ENCODE results near the gene ESRRA.
A peak's percentile ranks its signal among the peaks of the same experiment; 100 is the strongest.

The ESRRA gene

DNA sequence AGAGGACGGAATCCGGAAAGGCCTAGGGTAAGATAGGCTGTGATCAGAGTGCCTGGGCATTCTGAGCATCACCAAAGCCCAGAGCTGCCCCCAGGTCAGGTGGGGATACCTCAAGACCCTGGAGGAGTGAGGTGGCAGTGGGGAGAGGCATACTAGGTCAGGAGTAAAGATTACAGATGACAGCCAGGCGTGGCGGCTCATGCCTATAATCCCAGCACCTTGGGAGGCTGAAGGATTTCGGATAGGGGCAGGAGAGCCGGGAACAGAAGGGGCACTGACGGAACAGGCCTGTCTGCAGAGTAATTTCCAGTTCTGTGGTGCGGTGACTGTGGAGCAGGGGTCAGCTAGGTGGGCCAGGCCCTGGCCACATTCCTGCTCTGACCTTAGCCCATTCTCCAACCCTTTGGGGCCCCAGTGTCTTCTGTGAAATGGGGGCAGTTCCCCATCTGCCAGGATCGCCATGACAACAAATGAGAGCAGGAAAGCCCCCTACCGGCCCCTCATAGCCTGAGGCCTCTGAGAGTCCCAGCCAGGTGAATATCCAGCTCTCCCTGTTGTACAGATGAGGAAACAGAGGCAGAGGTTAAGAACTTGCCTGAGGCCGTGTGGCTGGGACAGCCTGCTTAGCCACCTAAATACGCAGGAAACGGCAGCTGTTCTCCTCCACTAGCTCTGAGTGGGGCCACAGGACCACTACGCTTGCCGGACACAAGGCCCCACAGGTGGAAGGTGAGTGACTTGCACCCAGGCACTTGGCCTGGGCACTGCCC lies 30.1 kb upstream of the ESRRA start:
- no peak for DNase-seq

DNA sequence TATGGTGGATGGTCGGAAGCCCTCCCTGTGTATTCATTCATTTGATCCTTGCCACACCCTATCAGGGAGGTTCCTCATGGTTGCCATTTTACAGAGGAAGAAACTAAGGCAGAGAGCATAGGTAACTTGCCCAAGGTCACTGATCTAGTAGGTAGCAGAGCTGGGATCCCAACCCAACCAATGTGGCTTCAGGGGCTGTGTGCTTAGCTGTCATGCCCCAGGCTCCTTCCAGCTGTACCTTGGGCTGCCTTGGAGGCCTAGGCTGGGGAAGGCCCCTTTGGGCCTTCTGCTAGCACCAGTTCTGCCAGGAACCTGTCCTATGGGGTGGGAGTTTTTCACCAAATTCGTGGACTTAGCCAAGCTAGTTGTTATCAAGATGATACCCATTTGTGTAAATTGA lies 29.5 kb upstream of the ESRRA start:
- no peak for DNase-seq

- DNase-seq: no peak
Measured at GRCh38 chr11:64276653-64277431, 28.5 kb upstream of the ESRRA start.

DNA sequence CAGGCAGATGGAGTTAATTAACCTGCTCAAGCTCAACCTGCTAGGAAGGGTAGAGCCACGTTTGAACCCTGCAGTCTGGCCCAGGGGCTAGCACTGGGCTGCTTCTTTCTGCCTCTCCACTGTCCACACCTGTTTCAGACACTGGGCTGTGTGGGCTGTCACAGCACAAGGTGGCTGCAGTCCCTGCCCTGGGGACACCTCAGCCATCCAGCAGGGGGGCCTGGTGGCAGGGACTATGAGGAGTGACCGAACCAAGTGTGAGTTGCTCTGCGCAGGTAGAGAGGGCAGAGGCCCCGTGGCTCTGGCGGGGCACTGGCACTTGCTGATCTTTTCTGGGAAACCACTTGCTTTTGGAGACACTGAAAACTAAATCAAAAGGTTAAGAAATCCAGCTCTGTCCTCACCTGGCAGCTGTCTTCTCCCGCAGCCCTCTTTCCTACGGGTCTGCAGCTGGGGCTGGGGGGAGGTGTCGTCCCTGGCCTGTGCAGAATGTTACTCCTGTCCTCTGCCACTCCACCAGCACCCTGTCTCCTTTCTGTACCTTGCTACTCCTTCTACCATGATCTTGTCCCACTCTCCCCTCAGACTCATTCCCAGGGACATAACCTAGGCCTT lies 26.6 kb upstream of the ESRRA start:
- no peak for DNase-seq

DNA sequence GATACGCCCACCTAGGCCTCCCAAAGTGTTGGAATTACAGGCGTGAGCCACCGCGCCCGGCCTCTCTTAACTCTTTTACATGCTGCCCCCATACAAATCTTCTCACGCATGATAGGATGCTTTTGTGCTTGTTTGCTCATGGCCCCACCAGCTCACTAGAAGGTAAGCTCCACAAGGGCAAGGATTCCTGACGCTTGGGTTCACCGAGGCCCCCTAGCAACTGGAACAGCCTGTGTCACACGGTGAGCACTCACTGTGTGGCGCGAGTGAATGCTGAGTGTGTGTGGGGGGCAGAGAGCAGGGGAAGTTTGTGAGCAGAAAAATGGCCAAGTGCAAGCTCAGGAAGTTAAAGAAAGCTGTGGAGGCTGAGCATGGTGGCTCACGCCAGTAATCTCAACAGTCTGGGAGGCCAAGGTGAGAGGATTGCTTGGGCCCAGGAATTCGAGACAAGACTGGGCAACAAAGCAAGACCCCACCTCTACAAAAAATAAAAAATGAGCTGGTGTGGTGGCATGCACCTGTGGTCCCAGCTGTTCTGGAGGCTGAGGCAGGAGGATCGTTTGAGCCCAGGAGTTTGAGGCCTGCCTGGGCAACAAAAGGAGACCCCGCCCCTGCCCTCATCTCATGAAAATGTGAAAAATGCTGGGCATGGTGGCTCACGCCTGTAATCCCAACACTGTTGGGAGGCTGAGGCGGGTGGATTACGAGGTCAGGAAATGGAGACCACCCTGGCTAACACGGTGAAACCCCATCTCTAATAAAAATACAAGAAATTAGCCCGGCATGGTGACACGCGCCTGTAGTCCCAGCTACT lies 23.2 kb upstream of the ESRRA start:
- no peak for DNase-seq

DNA sequence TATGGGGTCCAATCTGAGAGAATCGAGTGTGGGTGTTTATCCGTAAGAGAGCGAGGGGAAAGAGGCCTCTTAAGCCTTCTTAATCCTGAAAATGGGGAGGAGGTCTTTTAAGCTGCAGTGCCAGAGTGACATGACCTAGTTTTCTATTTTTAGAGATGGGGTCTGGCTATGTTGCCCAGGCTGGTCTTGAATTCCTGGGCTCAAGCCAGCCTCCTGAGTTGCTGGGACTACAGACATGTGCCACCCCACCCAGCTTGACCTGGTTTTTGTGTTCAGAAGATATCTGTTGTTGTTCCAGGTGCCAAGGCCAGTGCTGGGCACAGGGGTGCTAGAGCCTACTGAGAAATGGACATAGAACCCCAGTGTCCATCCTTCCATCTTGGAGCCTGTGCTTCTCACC lies 22.2 kb upstream of the ESRRA start:
- DNase-seq: no peak

GRCh38 chr11:64284048-64284961 lies 21.0 kb upstream of the ESRRA start, which contains the start of gene BAD:
Gene BAD, minus strand, starts transcription at chr11:64284665. Its CDS starts 297 bp downstream, at chr11:64284368.
- DNase-seq: peak; percentile 96

- peak; percentile 93 for DNase-seq
Measured at GRCh38 chr11:64284962-64285884, 20.1 kb upstream of the ESRRA start, which contains the start of gene GPR137. Gene GPR137, plus strand, starts transcription at chr11:64285848. Its CDS starts 677 bp downstream, at chr11:64286525.

GRCh38 chr11:64285885-64286800 lies 19.2 kb upstream of the ESRRA start:
- DNase-seq: peak; percentile 38

GRCh38 chr11:64286801-64287159 lies 18.5 kb upstream of the ESRRA start:
- no peak for DNase-seq

DNA sequence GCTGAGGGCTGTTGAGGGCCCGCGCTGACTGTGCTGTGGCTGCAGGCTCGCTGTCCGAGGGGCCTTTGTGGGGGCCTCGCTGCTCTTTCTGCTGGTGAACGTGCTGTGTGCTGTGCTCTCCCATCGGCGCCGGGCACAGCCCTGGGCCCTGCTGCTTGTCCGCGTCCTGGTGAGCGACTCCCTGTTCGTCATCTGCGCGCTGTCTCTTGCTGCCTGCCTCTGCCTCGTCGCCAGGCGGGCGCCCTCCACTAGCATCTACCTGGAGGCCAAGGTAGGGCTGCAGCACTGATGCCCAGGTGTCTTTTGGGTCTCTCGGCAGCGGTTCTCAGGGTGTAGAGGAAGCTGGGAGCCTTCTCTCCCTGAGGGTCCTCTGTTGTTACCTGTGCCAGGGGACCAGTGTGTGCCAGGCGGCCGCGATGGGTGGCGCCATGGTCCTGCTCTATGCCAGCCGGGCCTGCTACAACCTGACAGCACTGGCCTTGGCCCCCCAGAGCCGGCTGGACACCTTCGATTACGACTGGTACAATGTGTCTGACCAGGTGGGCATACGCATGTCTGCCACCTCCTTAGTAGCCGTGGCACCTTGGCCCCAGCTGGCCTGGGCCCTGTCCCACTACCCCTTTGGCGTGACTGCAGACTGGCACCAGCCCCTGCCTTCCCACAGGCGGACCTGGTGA lies 17.5 kb upstream of the ESRRA start:
- DNase-seq: no peak

DNA sequence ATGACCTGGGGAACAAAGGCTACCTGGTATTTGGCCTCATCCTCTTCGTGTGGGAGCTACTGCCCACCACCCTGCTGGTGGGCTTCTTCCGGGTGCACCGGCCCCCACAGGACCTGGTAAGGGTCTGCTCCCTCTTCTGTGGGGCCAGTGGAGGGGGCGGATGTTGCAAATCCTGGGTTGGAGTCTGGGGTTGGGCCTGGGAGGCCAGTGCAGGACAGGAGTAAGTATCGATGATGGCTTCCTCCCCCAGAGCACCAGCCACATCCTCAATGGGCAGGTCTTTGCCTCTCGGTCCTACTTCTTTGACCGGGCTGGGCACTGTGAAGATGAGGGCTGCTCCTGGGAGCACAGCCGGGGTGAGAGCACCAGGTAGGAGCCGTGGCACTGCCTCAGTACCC lies 17.0 kb upstream of the ESRRA start:
- no peak for DNase-seq

- DNase-seq: no peak
Measured at GRCh38 chr11:64289002-64289564, 16.2 kb upstream of the ESRRA start.

GRCh38 chr11:64290352-64291261 lies 14.7 kb upstream of the ESRRA start:
- DNase-seq: no peak

DNA sequence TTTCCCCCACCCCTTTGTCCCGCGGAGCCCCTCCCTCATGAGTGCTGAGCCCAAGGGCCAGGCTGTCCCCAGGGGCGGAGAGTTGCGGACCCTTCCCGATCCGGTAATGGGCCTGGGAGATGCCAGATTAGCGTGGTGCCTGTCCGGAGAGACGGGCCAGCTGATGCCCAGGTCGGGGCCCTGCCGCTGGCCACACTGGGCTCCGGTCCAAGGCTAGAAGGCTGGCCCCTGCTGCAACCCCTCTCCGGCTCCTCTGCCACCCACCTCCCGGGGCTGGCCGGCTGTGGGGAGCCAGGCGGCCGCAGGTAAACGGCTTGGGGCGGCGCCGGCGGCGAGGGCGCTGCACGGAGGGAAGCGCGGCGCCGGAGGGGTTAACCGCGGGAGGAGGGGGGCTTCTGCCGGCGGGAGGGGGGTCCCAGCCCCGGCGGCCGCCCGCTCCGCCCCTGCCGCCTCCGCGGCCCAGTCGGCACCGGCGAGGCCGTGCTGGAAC lies 14.0 kb upstream of the ESRRA start, which contains the start of gene KCNK4:
KCNK4 (plus strand) TSS at position 41 of the 490 bp plus-strand sequence. CDS start 1,717 bp downstream, outside the sequence.
- DNase-seq: no peak

DNA sequence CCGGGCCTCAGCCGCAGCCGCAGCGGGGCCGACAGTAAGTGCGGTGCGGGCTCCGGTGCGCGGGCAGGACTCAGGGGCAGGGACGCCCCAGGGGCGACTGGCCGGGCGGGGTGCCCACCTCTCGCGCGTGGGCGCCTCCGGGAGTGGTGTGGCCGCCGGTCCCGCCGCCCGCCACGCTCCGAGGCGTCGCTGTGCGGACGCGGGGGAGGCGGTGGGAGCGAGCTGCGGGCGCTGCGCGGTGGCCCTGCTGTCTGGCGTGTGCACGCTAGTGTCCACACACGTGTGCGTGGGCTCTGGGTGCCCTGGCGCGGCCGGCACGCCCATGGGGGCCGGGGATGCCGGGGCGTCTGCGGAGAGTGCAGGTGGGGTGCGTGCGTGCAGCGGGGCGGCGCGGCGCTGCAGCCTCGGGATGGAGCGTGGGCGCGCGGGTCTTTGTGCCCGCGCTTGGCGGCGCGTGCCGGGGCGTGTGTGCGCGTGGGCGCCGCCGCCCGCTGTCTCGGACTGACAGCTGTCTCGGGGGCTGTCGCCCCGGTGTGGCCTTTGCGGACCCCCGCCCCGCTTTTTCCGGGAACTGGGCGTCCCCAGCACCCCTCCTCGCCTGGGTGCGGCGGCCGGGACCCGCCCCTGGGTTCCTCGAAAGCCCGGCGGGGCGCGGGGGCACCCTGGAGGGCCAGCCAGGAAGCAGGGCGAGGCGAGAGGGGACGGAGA lies 13.4 kb upstream of the ESRRA start:
- DNase-seq: no peak
